ENCODE results near the gene RIMBP2.

Gene RIMBP2

GRCh38 chr12:130486146-130486435 lies 230.0 kb downstream of the RIMBP2 start:
- TF ChIP-seq CTCF (IDR thresholded peaks at IDR 0.05; ENCODE audit: insufficient read depth, low read length) (no peak), POLR2AphosphoS5 (IDR thresholded peaks at IDR 0.05; ENCODE audit: low read depth) (no peak), SPI1 (IDR thresholded peaks at IDR 0.05; ENCODE audit: borderline replicate concordance, low read depth) (no peak), GABPA (IDR thresholded peaks at IDR 0.05; ENCODE audit: low read depth) (no peak), REST (IDR thresholded peaks at IDR 0.05; ENCODE audit: insufficient replicate concordance, low read depth) (no peak)
- no peak overlapping the region for H3K4me3 ChIP-seq (replicated peaks; ENCODE audit: insufficient read depth, low read length)

DNA sequence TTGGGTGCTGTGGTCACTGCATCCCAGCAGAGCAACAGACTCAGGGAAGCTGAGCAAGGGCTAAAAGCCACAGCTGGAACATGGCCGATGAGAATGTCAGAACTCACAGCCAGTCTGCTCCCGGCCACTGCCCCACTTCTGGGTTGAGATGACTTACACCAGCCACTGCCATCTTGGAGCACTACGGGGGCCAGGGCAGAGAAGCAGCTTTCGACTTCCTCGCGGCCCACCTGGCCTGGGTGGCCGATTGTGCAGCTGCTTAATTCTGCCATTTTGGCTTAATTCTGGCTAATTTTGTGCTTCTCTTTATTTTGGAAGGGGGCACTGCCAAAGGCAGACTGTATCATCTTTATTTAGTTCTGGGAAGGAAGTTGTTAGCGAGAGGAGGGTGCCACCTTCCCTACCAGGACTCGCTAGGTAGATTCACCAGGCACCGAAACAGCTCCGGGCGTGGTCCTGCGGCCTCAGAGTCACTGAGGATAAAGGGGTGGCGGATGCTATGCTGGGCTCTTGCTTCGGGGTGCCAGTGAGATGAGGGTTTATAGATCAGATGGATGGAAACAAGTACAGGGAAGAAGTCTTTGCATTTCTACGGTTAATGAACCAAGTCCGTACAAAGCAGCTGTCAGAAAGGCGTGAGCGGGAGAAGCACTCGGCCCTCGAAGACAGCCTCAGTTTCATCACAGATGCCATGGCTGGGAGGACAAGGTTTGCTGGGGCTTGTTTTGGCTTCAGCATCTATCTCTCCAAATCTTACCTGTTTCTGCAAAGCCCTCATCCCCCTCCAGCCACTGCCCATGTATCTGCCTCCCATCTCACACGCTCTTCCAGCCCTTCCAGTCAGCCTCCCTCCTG lies 230.6 kb downstream of the RIMBP2 start:
- Histone ChIP-seq H3K4me3 (replicated peaks; ENCODE audit: insufficient read depth, low read length) (no peak overlapping the region), H3K27ac (replicated peaks) (no peak overlapping the region), H3K27me3 (ENCODE audit: insufficient read depth, poor library complexity, severe bottlenecking) (peaks cover 4% of the 10 kb centered on the region)
- DNase-seq (ENCODE audit: low read depth in 1 of 2, low spot score in 1 of 2) = no peak
- TF ChIP-seq SPI1 (IDR thresholded peaks at IDR 0.05; ENCODE audit: borderline replicate concordance, low read depth) = no peak
- TF ChIP-seq POLR2AphosphoS5 (IDR thresholded peaks at IDR 0.05; ENCODE audit: low read depth) = no peak
- TF ChIP-seq CTCF (IDR thresholded peaks at IDR 0.05; ENCODE audit: insufficient read depth, low read length) = no peak
- TF ChIP-seq REST (IDR thresholded peaks at IDR 0.05; ENCODE audit: insufficient replicate concordance, low read depth) = no peak
- no peak for TF ChIP-seq GABPA (IDR thresholded peaks at IDR 0.05; ENCODE audit: low read depth)

More at GRCh38 chr12:130486146-130486435, 230.0 kb downstream of the RIMBP2 start:
- H3K27ac ChIP-seq (replicated peaks) = no peak overlapping the region
- peaks cover 4% of the 10 kb centered on the region for H3K27me3 ChIP-seq (ENCODE audit: insufficient read depth, poor library complexity, severe bottlenecking)
- no peak for DNase-seq (ENCODE audit: low read depth in 1 of 2, low spot score in 1 of 2)

- H3K4me3 ChIP-seq (replicated peaks; ENCODE audit: insufficient read depth, low read length) = no peak overlapping the region
- no peak overlapping the region for H3K27ac ChIP-seq (replicated peaks)
- no peak for DNase-seq (ENCODE audit: low read depth in 1 of 2, low spot score in 1 of 2)
- peaks cover 4% of the 10 kb centered on the region for H3K27me3 ChIP-seq (ENCODE audit: insufficient read depth, poor library complexity, severe bottlenecking)
- TF ChIP-seq REST (IDR thresholded peaks at IDR 0.05; ENCODE audit: insufficient replicate concordance, low read depth) (no peak), GABPA (IDR thresholded peaks at IDR 0.05; ENCODE audit: low read depth) (no peak), POLR2AphosphoS5 (IDR thresholded peaks at IDR 0.05; ENCODE audit: low read depth) (no peak), CTCF (IDR thresholded peaks at IDR 0.05; ENCODE audit: insufficient read depth, low read length) (no peak)
Measured at GRCh38 chr12:130484221-130484620, 231.9 kb downstream of the RIMBP2 start.

Measured in HL-60 (cell line).